ENCODE results near the gene PDE2A. TPM values are rescaled to one million over a fixed set of nuclear protein-coding genes. Genes with fewer than 3 reads are reported as not detected.

PDE2A gene
- total and polyA plus RNA-seq, 2 of the 4 experiments (the other 2 are of a cell fraction), result 0.02 TPM; not detected in 1

DNA sequence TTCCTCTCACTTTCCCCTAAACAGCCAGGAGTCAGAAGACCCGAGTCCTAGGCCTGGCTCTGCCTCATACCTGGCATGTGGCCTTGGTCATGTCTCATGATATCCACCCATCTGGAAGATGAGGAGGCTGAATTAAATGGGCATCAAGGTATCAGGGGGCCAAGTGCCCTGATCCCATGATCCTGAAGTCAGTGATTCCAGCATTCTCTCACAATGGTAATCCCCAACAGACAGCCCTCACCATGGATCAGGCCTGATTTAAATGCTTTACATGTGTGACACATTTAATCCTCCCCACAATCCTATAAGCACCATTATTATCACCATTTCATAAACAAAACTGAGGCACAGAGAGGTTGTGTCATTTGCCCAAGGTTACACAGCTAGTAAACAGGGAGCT lies 70.0 kb downstream of the PDE2A start:
- H3K9ac ChIP-seq (ENCODE audit: low read depth, low read length), result no peak overlapping the region
- no peak overlapping the region for H2BK15ac ChIP-seq (ENCODE audit: low read depth, low read length)
- TF ChIP-seq POLR2A (IDR thresholded peaks at IDR 0.05; ENCODE audit: low read depth, low read length), result no peak
- TF ChIP-seq ELK1 (IDR thresholded peaks at IDR 0.05; ENCODE audit: borderline replicate concordance, low read depth, low read length), result no peak
- TF ChIP-seq MAZ (IDR thresholded peaks at IDR 0.05; ENCODE audit: borderline replicate concordance, low read depth, low read length), result no peak
- no peak for TF ChIP-seq NFE2L2 (IDR thresholded peaks at IDR 0.05; ENCODE audit: low read depth, low read length)
- TF ChIP-seq RCOR1 (IDR thresholded peaks at IDR 0.05; ENCODE audit: insufficient replicate concordance, low read length), result no peak
- TF ChIP-seq BHLHE40 (IDR thresholded peaks at IDR 0.05; ENCODE audit: low read depth, low read length), result no peak
- no peak for TF ChIP-seq CHD1 (IDR thresholded peaks at IDR 0.05; ENCODE audit: low read depth, low read length)
- TF ChIP-seq RAD21 (IDR thresholded peaks at IDR 0.05; ENCODE audit: low read length), result no peak
- TF ChIP-seq CEBPB (IDR thresholded peaks at IDR 0.05; ENCODE audit: low read depth, low read length), result no peak
- TF ChIP-seq FOS (IDR thresholded peaks at IDR 0.05; ENCODE audit: low read depth, low read length), result no peak
- TF ChIP-seq USF2 (IDR thresholded peaks at IDR 0.05; ENCODE audit: low read depth, low read length), result no peak
- TF ChIP-seq RFX5 (IDR thresholded peaks at IDR 0.05; ENCODE audit: low read depth, low read length), result no peak
- TF ChIP-seq MAFK (IDR thresholded peaks at IDR 0.05; ENCODE audit: low read depth, low read length), result no peak
- TF ChIP-seq, protein P1, sequence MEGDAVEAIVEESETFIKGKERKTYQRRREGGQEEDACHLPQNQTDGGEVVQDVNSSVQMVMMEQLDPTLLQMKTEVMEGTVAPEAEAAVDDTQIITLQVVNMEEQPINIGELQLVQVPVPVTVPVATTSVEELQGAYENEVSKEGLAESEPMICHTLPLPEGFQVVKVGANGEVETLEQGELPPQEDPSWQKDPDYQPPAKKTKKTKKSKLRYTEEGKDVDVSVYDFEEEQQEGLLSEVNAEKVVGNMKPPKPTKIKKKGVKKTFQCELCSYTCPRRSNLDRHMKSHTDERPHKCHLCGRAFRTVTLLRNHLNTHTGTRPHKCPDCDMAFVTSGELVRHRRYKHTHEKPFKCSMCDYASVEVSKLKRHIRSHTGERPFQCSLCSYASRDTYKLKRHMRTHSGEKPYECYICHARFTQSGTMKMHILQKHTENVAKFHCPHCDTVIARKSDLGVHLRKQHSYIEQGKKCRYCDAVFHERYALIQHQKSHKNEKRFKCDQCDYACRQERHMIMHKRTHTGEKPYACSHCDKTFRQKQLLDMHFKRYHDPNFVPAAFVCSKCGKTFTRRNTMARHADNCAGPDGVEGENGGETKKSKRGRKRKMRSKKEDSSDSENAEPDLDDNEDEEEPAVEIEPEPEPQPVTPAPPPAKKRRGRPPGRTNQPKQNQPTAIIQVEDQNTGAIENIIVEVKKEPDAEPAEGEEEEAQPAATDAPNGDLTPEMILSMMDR (conservative IDR thresholded peaks at IDR 0.05; ENCODE audit: low read depth, low read length), result no peak
- TF ChIP-seq MXI1 (IDR thresholded peaks at IDR 0.05; ENCODE audit: borderline replicate concordance, low read depth, low read length), result no peak
- TF ChIP-seq SMC3 (IDR thresholded peaks at IDR 0.05; ENCODE audit: low read depth, low read length), result no peak
- H3K9me1 ChIP-seq (ENCODE audit: insufficient read depth, low read length), result no peaks in the 10 kb centered on the region
- no peak overlapping the region for H2BK120ac ChIP-seq (ENCODE audit: low read depth, low read length)
- H4K8ac ChIP-seq (ENCODE audit: low read depth in 2 of 2, low read length in 2 of 2), result no peak overlapping the region
- CTCF ChIA-PET, result interaction anchor here (1.1 kb wide), 1 partner anchor 80 kb away, joined by 3 read pairs; no protein-coding TSS in a partner anchor
- H3K4me1 ChIP-seq (ENCODE audit: control insufficient read depth, insufficient read depth, low read length), result no peaks in the 10 kb centered on the region
- no peak overlapping the region for H2BK5ac ChIP-seq (ENCODE audit: low read depth, low read length, poor library complexity, severe bottlenecking)
- H3K9me3 ChIP-seq (ENCODE audit: control insufficient read depth, insufficient read depth, low read length), result no peaks in the 10 kb centered on the region
- no peak overlapping the region for H3K4me3 ChIP-seq (ENCODE audit: insufficient read depth, low read depth, low read length)
- no peak overlapping the region for H2AFZ ChIP-seq (replicated peaks; ENCODE audit: low read length, poor library complexity)
- no TSS peak for BruUV-seq (replicated peaks)
- H4K91ac ChIP-seq (ENCODE audit: insufficient read depth, low read depth, low read length), result no peak overlapping the region
- no peak overlapping the region for H3K18ac ChIP-seq (ENCODE audit: low read depth, low read length)
- in situ Hi-C loops (cut with MboI; ENCODE audit: low sequenced_read_pairs) (no loop called here), dilution Hi-C loops (cut with HindIII; ENCODE audit: low sequenced_read_pairs, unreplicated experiment) (no loop called here), intact Hi-C loops (cut with micrococcal nuclease) (no loop called here)
- H3K23ac ChIP-seq (ENCODE audit: low read depth, low read length), result no peak overlapping the region
- no peak overlapping the region for H4K5ac ChIP-seq (ENCODE audit: low read depth, low read length)
- no peaks in the 10 kb centered on the region for H4K20me1 ChIP-seq (ENCODE audit: insufficient read depth, low read length)
- no peaks in the 10 kb centered on the region for H3K36me3 ChIP-seq (ENCODE audit: control insufficient read depth, insufficient read depth, low read length)
- H2AK9ac ChIP-seq (replicated peaks; ENCODE audit: low read depth, low read length, poor library complexity), result no peak overlapping the region
- no peak overlapping the region for H2AK5ac ChIP-seq (ENCODE audit: low read depth, low read length)
- peaks cover 85% of the 10 kb centered on the region for H3K27me3 ChIP-seq (ENCODE audit: control insufficient read depth, insufficient read depth, low read length)
- H3K56ac ChIP-seq (ENCODE audit: extremely low read depth, insufficient read depth, low read length), result no peak overlapping the region
- no peaks in the 10 kb centered on the region for H3K79me1 ChIP-seq (ENCODE audit: low read depth in 1 of 2, low read length in 2 of 2)
- H3K14ac ChIP-seq (replicated peaks; ENCODE audit: low read depth, low read length), result no peak overlapping the region
- DNase-seq (no peak), ATAC-seq (ENCODE audit: low read depth) (no peak)
- POLR2A ChIA-PET (ENCODE audit: unreplicated experiment), result no interaction called here
- no peak overlapping the region for H3K4me2 ChIP-seq (ENCODE audit: low read depth, low read length)
- no peak overlapping the region for H2BK20ac ChIP-seq (ENCODE audit: low read depth, low read length)
- H3K4ac ChIP-seq (ENCODE audit: low read depth, low read length), result no peak overlapping the region
- H3K27ac ChIP-seq (ENCODE audit: insufficient read depth, low read length), result no peak overlapping the region
- no CpG with 5 or more reads among the region's 1 CpG for WGBS, 2 experiments (ENCODE audit: extremely low coverage in 2 of 2, insufficient read length in 1 of 2)

Data from IMR-90 (cell line).